Astrocyte of the cerebellum (primary cell): Measurements from ENCODE around the gene ZFP36L2.

Experiments
- DNase-seq: peaks from one replicate; pipeline ENCODE4 v3.0.0-alpha.2; 2011; ENCODE audit warnings: low read depth
- H3K4me3 ChIP-seq: 2 replicates; pipeline ENCODE4 v1.5.1; 2011; ENCODE audit warnings: mild to moderate bottlenecking, low read depth, low read length, moderate library complexity
- in situ Hi-C: cut with HindIII; loops from 2 replicates; pipeline ENCODE4 v1.10.0; 2017; ENCODE audit warnings: low sequenced_read_pairs
- TF ChIP-seq, protein P1 (sequence below): IDR thresholded peaks from 2 replicates; pipeline ENCODE4 v1.5.1; 2012; ENCODE audit warnings: low read length, low read depth, moderate library complexity, mild to moderate bottlenecking; ENCODE audit errors: missing control alignments

Gene ZFP36L2

GRCh38 chr2:43269706-43270105 is 43.3 kb upstream of the ZFP36L2 start:
- DNase-seq, result peak; percentile 82
- TF ChIP-seq, protein P1, sequence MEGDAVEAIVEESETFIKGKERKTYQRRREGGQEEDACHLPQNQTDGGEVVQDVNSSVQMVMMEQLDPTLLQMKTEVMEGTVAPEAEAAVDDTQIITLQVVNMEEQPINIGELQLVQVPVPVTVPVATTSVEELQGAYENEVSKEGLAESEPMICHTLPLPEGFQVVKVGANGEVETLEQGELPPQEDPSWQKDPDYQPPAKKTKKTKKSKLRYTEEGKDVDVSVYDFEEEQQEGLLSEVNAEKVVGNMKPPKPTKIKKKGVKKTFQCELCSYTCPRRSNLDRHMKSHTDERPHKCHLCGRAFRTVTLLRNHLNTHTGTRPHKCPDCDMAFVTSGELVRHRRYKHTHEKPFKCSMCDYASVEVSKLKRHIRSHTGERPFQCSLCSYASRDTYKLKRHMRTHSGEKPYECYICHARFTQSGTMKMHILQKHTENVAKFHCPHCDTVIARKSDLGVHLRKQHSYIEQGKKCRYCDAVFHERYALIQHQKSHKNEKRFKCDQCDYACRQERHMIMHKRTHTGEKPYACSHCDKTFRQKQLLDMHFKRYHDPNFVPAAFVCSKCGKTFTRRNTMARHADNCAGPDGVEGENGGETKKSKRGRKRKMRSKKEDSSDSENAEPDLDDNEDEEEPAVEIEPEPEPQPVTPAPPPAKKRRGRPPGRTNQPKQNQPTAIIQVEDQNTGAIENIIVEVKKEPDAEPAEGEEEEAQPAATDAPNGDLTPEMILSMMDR, result no peak
- H3K4me3 ChIP-seq, result no peak overlapping the region
- in situ Hi-C loops, result no loop called here

DNA sequence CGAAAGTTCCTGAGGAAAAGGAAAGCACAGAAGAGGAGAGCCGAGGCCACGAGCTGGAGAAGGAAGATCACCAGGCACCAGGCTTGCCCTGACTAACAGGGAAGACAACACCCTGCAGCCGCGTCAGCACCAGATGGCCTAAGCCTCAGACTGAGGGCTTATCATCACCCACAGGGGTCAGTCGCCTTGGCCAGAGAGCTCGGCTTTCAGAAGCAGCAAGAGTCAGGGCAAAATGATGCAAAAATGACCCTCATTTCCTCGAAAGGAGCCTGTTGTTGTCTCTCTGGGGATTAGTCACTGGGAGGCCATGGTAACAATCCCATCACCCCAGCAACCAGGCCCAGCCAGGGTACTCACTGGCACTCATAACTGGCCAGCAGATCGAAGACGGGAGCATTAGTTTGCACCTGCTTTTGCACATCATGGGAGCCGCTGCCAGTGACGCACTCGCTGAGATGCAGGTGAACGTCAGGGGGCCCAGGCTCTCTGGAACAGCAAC is 42.7 kb upstream of the ZFP36L2 start:
- TF ChIP-seq, protein P1, result no peak
- in situ Hi-C loops, result no loop called here
- no peak overlapping the region for H3K4me3 ChIP-seq
- peak; percentile 62 for DNase-seq

GRCh38 chr2:43268066-43268953 is 41.9 kb upstream of the ZFP36L2 start:
- TF ChIP-seq, protein P1, result no peak
- in situ Hi-C loops, result no loop called here
- H3K4me3 ChIP-seq, result no peak overlapping the region
- DNase-seq, result no peak

- TF ChIP-seq, protein P1, result no peak
- DNase-seq, result no peak
- H3K4me3 ChIP-seq, result no peak overlapping the region
- in situ Hi-C loops, result no loop called here
Measured at GRCh38 chr2:43267381-43267780, 41.0 kb upstream of the ZFP36L2 start.

DNA sequence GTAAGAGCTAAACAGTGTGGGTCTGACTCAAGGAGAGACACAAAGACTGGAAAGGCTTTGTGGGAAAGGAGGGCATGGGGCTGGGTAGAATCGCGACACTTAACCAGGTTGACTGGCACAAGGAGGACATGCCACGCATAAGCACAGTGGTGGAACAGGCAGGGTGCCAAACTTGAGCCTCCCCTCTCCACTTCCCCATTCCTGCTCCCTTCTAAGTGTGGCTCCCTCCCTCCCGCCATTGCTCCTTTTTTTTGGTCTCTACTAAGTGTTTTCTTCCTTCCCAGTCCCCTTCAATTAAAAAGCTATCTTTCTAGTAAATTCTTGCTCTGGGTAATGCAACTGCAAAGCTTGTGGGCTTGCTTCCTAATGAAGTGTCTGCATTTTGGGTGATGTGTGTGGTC is 40.3 kb upstream of the ZFP36L2 start:
- TF ChIP-seq, protein P1, result no peak
- in situ Hi-C loops, result no loop called here
- DNase-seq, result no peak
- H3K4me3 ChIP-seq, result no peak overlapping the region

GRCh38 chr2:43265421-43265820 is 39.0 kb upstream of the ZFP36L2 start:
- DNase-seq, result peak; percentile 32
- H3K4me3 ChIP-seq, result no peak overlapping the region
- TF ChIP-seq, protein P1, result no peak
- in situ Hi-C loops, result no loop called here
